HG03460 (cell line): Measurements from ENCODE around the gene MSI2.

Experiments used
- ATAC-seq: cut with Tn5 transposase; IDR thresholded peaks from one replicate; pipeline ENCODE4 v1.9.1; 2021; ENCODE audit not compliant: unreplicated experiment

Gene MSI2

DNA sequence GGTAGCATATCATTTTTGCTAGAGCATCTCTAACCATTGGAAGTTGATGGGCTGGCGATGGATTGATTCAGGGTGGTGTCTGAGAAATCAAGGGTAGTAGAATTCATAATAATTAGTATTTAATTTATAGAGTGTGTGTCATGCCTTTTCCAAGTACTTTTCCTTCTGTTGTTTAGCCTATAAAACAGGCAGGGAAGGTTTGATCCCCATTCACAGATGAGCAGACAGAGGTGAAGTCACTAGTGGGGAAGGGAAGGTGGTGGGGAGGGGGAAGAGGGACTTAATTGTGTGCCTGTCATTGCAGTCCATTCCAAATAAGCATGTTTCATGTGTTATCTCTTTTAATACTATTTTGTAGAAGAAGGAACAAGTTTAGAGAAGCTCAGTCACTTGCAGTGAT is 131.3 kb downstream of the MSI2 start:
- ATAC-seq = no peak

DNA sequence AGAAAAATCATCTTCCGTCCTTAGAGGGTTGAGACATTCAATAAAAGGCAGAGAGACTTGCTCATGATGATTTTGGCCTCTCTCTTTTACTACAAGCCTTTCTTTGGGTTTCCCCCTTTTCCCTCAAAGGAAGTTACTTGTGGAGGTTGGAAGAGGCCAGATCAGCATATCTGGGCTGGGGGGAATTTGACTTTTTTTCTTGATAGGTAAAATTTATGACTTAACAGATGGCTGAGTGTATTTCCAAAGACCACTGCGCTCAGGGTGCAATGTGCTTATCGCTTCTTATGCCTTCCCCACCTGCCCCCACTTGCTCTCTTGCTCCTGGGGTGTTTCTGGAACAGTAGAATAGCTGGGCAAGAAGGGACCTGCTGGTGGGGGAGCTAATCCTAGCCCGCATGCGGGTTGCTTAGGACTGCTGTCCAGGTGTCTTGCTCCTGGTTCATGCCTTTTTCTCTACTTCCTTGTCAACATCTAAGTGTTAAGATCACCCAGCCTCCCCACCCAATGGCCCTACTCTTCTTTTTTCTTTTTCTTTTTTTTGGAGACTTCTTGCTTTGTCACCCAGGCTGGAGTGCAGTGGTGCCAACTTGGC is 131.9 kb downstream of the MSI2 start:
- ATAC-seq = no peak

DNA sequence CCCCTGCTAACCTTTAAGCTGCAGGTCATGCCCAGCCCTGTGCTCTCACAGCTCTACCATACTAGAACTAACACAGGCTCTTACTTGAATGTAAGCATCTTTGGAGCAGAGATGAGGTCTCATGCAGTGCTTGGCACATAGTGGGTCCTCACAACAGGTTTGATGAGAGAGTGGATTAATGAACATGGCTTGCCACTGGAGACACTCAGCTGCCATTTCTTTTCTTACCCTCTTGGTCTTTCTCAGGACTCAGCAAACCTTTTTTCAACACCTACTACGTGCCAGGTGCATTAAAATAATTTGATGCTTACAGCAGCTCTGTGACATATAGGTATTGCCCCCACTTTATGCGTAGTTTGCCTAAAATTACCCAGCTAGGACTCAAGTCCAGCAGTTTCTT is 133.2 kb downstream of the MSI2 start:
- ATAC-seq = no peak

DNA sequence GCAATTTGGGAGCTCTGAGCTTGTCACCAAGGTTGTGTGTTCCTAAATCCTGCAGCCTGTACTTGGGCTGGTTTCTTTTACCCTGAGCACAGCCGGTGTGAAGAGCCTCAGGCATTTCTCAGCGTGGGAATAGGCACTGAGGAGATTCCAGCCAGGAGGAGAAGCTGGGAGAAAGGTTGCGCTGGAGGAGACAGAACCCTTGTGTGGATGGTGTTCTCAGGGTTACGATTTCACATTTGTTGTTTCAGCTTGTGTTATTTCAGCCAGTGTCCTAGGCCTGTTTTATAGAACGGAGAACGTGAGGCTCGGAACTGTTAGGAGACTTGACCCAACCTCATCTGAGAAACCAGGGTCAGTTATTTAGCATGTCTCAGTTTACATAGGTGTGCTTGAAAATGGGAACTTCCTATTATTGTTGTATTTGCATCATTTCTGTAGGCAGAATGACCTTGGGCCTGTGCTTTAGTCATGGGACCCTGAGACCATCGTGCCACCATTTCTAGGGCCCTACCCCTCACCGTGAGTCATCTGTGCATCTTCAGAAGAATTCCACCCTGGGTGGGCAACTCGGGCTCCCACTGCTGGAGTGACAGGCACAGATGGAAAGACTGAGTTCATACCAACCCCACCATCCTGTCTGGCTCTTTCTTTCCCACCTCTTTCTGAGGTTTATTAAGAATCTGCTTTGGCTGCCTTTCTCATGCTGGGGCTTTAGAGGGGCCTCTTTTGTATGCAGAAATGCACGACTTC is 134.9 kb downstream of the MSI2 start:
- ATAC-seq = no peak

GRCh38 chr17:57391857-57392471 is 135.6 kb downstream of the MSI2 start:
- no peak for ATAC-seq

DNA sequence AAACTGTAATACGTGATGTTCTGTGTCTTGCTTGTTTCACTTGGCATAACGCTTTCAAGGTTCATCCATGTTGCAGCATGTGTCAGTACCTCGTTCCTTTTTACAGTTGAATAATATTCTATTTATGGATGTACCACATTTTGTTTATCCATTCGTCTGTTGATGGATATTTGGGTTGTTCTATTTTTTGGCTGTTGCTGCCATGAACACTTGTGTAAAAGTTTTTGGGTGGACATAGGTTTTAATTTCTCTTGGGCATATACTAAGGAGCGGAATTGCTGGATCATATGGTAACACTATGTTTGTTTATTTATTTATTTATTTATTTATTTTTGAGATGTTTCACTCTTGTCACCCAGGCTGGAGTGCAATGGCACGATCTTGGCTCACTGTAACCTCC is 137.0 kb downstream of the MSI2 start:
- ATAC-seq = no peak

DNA sequence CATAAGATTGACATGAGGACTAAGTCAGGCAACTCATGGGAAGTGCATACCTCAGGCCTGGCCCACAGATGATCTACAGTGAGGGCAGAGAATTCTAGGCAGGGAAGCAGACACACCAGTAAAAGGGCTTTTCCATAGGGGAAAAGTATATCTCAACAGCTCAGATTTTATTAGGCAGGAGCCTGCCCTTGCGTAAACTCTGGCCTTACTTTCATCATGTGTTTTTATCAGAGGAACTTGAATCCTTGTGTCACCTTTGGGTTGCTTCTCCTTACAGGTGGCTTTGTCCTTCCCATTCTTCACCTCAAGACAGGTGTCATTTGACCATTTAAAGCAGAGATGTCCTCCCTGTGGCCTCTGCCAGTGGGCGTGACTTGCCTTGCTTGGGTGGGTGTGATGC is 138.1 kb downstream of the MSI2 start:
- ATAC-seq = no peak

DNA sequence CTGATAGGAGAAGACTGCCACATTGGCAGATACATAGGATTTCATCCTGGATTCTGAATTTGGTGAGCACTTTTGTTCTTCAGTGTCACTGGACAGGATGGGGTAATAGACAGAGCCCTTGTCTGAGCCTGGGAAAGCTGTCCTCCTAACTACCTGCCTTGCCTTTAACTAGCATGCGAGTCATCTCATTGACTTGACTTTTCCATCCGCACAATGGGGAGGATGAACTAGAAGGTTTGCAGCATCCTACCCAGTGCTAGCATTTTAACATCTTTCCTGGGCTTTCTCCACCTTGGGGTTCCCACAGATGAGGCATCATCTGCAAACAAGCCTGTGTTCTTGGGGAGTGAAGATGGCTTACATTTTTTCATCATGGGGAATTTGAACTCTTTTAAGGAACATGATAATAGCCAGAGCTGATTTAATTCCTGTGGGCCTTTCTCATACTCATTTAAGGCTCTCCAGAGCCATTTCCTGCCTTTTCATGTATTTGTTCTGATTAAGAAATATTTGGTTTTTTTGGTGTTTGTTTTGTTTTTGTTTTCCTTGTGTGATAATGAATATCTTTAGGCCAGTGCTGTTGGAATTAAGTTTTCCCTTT is 139.5 kb downstream of the MSI2 start:
- ATAC-seq = no peak

DNA sequence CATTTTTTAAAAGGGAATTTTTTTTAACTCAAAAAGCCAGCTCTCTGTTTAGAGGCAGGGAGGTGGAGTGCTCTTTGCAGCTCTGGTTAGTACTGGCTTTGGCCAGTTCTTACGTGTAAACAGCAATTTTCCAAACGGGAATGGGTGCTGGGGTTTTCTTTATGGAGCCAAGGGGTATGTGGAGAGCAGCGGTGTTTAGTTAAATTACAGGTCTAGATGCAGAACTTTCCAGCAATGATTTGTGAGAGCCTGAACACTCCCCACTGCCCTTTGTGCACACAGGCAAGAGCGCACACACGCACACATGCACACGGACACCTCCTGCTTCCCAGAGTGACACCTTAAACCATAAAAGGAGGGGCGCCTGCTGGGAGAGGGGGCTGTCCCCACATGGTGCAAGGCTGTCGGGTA is 140.2 kb downstream of the MSI2 start:
- no peak for ATAC-seq

DNA sequence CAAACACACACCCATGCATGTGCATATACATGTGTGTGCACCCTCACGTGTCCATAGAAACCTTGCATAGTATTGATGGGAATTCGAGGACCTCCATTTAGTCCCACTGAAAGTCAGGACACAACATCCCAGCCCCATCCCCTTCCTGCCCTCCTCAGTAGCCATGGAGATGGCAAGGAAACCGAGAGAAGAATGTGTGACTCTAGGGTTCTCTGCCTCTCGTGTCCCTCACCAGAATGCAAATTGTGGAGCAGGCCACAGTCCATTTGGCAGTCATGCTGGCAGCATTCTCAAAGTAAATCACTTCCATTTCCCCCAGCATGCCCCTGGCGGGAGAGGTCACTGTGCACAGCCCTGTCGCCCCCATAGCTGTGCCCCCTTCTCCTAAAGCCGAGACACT is 141.1 kb downstream of the MSI2 start:
- ATAC-seq = no peak

DNA sequence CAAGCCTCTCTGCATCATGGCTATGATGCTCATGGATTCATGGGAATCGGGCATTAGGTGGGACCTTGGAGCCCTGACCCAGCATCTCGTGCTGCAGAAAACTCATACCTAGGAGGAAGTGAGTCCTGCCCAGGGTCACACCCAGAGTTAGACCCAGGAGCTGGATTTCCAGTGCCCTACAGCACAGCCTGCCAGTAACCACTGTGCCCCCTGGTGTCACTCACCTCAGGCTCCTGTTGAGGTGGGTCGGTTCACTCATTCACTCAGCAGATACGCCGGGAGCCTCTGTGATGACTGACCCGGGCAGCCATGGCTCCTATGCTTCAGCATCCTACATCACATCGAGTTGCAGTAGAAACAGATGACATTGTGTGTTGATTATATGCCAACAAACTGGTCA is 143.4 kb downstream of the MSI2 start:
- ATAC-seq = no peak

DNA sequence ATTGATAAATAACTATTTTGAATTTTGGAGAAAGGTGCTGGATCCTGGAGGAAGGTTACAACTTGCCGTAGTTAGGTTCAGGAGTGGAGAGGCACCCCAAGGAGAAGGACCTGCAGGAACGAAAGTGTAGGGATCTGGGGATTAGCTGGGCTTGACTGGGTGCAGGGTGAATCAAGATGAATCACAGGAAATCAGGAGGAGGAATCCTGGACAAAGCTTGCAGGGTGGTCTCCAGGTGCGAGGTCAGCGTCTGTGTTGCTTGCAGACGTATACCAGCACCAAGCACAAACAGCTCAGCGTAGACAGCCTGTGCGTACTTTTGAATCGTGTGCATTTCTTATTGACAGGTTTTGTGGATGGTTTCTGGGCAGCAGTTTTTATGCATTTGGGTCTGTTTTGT is 144.3 kb downstream of the MSI2 start:
- no peak for ATAC-seq

GRCh38 chr17:57401556-57402488 is 145.5 kb downstream of the MSI2 start:
- ATAC-seq = no peak

GRCh38 chr17:57402681-57403180 is 146.4 kb downstream of the MSI2 start:
- no peak for ATAC-seq

DNA sequence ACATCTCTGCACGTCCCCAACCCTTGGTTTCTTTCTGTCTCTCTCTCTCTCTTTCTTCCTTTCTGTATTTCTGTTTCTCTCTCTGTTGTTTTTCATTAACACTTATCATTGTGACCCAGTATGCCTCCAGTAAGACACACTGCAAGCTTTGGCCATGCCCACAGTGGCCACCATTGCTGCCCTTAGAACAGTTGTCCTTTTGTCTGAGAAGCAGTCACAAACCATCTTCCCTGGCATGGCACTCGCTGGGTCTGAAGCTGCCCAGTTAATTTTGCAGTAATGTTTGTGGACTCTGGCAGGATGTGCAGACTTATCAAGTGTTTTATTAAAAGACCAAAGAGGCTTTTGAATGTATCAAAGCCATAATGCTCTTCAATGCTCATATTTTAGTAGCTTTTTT is 146.9 kb downstream of the MSI2 start:
- ATAC-seq = no peak

DNA sequence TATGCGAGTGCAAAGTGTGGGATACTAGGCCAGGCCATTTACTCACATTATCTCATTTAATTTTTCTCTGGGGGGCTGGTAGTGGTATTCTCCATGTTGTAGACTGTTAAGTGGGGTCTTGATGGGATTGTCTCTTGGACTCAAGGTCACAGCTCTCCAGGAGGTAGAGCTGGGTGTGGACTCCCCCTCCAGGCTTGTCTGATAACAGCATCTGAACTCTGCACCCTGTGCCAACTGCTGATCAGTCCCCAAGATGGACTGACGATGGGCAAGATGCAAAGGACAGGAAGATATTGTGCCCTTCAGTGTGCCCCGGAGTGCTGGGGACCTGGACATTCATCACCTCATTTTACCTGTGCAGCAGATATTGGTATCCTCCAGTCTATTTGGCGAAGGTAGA is 147.8 kb downstream of the MSI2 start:
- no peak for ATAC-seq

DNA sequence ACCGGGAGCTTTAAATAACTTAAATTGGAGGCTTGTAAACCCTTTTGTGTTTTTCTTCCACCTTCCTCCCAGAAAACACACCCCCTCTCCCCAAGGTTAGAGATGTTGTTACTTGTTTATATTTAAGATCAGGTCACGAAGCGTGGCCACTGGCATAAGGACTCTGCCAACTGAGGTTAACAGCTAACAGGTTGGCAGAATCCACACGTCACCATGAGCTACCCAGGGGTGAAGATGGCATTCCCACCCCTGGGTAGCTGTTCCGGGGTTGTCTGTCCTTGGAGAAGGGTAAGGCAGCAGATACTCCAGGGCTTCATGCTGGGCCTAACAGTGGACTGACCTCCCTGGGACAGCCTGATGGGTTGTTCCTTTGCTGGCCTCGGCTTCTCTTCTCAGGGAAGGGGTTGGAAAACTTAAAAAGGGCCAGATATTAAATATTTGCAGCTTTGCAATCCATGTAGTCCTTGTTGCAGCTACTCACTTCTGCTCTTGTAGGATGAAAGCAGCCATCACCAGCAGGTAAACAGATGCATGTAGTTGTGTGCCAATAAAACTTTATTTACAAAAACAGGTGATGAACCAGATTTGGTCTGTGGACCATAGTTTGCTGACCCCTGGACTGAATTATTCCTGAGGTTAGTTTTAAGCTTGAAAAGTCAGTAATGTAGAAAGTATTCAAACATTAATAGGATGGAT is 148.6 kb downstream of the MSI2 start:
- no peak for ATAC-seq

- no peak for ATAC-seq
Measured at GRCh38 chr17:57405491-57406072, 149.3 kb downstream of the MSI2 start.

DNA sequence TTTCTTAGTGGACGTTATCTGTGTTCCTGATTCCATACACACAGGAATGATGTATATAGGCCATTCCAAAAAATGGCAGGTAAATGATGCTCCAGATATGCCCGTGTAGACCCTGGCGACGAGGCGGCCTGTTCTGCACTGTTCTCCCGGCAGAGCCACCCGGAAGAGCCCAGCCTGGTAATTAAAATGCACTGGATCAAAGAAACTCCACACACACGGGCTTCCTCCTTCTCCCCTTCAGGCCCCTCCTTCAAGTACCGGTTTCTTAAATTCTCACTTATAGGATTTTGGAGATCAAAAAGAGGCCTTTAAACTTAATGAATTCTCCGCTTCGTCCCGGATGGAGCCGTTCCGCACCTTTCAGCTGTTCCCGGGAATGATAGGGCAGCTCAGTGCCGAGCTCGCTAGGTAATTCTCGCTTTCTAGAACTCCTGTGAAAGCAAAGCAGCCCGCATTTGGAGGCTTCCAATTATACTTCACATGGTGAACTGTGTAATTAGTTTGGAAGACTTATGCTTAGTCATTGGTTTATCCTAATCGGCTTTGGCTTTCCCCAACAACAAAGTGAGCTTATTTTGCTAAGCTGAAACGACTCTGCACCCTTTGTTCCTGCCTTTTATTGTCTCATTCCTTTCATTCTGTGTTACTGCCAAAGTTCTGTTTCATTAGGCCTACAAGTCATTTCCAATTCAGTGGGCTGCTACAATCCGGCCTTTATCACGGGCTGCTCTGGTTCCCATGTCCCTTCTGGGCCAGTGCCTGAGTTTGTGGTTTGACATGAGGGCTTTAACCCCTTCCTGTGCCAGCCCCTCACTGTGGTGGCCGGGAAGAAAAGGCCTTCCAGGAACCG is 150.0 kb downstream of the MSI2 start:
- no peak for ATAC-seq
